GM19193 (cell line): ENCODE data around the gene ADGRD2.

Experiments
- POLR2A ChIP-seq: IDR thresholded peaks from 4 replicates; pipeline ENCODE4 v1.6.1; 2011; ENCODE audit not compliant: insufficient read depth, insufficient read length; ENCODE audit errors: extremely low read depth

Gene ADGRD2

DNA sequence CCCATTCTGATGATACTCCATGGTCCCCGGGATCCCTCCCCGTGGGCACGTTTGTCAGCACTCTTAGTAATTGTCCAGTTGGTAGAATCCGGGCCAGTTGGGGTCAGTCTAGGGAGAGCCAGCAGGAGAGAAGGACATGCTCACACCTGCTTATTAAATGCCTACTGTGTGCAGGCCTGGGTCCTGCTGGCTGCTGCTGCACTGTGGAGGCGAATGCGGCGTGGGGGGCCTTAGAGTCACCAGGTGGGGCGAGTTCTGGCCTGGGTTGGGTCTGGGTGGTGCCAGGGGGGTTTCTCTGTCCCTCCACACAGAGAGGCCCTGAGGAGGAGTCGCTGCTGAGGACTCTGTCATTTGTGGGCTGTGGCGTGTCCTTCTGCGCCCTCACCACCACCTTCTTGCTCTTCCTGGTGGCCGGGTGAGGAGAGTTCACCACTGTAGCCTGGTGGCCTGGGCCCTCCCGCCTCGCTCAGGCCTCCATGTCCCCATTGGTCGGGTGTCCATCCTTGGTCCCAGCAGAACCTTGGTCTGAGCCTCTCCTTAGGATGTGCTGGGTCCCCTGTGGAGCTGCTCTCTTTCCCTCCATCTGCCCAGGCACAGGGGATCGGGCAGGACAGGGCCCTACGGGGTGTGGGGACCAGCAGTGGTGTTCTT is 17.3 kb downstream of the ADGRD2 start:
- no peak for TF ChIP-seq POLR2A

- no peak for TF ChIP-seq POLR2A
Observed at GRCh38 chr9:124468061-124468740, 17.9 kb downstream of the ADGRD2 start.

DNA sequence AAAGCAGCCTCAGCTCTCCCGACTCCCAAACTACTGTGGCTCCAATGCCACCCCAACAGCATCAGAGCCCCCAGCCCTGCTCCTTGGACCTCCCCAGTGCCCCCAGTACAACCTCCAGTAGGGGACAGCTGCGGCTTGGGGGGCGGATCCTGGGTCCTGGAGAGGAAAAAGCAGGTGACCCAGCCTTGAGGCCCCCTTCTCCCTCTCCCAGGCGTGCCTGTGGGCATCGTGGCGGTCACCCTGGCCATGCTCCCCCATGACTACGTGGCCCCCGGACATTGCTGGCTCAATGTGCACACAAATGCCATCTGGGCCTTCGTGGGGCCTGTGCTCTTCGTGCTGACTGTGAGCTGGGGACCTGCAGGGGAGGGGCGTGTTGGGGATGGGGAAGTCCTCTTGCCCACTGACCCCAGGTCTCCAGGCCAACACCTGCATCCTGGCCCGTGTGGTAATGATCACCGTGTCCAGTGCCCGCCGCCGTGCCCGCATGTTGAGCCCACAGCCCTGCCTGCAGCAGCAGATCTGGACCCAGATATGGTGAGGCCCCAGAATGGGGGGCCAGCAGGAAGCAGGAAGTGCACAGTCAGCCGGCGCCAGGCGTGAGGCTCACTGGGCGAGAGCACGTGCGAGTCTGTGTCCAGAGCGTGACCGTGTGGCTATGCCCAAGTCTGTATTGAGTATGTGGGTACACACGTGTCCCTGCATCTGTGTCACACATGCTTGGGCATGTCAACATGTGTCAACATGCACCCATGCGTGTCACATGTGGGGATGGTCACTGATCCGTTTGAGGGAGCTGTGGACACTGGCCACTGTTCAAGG is 19.0 kb downstream of the ADGRD2 start:
- no peak for TF ChIP-seq POLR2A

DNA sequence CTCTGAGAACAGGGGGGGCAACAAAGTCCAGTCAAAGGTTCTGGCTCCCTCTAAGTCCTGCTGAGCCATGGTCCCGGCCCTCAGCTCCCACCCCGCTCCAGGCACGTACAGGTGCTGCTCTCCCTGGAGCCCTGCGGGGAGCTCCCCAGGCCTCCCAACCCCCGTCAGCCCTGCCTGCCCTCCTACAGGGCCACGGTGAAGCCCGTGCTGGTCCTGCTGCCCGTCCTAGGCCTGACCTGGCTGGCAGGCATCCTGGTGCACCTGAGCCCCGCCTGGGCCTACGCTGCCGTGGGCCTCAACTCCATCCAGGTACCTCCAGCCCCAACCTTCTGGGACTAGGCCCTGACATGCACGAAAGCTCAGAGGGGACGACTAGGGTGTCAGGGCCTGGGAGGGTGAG is 20.1 kb downstream of the ADGRD2 start:
- no peak for TF ChIP-seq POLR2A

DNA sequence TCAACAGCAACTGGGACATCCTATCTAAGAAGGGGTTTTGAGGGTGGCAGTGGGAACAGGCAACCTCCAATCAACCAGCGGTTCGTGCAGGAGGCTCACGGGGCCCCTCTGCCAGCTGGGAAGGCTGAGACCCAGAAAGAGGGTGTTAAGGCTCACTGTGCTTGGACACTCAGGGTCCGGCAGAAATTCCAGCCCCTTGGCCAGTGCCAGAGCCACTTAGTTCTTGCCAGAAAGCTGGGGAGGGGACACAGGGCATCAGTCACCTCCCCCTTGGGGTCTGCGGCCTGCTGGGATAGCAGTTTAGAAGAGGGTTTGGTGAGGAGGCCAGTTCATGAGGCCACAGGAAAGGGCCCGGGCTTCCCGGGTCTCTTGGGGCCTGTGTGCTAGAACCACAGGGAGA is 20.5 kb downstream of the ADGRD2 start:
- no peak for TF ChIP-seq POLR2A

DNA sequence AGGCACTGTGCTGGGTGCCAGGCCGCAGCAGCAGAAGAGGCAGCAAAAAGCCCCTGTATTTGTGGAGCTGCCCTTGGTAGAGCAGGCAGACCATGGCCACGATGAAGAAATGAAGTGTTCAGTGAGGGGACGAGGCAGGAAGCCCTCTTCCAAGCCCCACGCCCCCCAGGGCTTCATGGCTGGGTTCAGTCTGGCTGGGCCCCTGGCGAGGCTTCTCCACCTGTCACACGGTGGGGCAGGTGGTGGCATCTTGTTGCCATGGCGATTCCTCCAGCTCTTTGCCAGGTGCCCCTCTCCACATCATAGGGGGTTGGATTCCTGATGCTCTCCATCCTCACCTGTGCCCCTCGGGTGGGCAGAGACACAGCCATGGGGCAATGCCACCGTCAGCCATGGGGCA is 21.5 kb downstream of the ADGRD2 start:
- TF ChIP-seq POLR2A: no peak

DNA sequence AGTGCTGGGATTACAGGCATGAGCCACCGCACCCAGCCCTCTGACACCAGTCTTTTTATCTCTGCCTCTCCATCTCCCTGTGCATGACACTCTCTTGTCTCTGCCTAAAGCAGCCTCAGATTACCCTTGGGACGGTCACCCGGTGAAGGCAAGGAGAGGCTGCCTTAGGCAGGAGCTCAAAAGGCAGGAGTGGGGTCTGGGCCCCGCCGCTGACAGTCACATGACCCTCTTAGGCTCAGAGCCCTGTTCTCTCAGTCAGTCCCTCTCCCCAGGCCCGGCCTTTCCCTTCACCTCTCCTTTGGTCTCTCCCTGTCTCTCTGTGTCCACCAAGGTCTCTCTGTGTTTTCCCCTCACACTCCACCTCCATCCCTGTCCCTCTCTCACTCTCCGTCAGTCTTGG is 22.5 kb downstream of the ADGRD2 start:
- no peak for TF ChIP-seq POLR2A

DNA sequence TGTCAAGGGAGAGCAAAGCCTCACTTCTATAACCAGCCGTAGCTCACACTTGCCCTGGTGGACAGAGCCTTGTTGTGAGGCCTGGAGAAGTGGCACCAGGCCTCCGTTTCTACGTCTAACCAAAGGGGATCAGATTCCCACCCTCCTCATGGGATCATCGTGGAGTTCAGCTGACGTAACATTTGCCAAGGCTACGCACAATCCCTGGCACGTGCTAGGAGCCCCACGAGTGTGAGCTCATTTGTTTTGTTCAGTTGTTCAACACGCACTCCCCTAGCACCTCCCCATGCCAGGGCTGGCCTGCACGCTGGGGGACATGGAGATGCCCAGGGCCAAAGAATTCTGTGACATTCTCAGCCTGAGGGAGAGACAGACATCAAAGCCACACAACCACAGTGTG is 23.1 kb downstream of the ADGRD2 start:
- TF ChIP-seq POLR2A: no peak

DNA sequence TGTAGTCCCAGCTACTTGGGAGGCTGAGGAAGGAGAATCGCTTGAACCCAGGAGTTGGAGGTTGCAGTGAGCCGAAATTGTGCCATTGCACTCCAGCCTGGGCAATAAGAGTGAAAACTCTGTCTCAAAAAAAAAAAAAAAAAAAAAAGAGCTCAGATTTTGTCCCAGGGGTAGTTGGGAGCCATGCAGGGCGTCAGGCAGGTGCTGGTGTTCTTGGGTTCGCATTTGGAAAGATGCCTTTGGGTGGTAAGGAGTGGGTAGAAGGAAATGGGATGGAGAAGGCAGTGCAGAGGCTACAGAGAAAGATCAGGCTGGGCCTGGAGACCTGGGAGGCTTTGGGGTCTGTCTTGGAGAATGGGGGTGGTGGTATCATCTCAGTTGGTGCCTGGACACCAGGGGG is 23.9 kb downstream of the ADGRD2 start:
- TF ChIP-seq POLR2A: no peak

DNA sequence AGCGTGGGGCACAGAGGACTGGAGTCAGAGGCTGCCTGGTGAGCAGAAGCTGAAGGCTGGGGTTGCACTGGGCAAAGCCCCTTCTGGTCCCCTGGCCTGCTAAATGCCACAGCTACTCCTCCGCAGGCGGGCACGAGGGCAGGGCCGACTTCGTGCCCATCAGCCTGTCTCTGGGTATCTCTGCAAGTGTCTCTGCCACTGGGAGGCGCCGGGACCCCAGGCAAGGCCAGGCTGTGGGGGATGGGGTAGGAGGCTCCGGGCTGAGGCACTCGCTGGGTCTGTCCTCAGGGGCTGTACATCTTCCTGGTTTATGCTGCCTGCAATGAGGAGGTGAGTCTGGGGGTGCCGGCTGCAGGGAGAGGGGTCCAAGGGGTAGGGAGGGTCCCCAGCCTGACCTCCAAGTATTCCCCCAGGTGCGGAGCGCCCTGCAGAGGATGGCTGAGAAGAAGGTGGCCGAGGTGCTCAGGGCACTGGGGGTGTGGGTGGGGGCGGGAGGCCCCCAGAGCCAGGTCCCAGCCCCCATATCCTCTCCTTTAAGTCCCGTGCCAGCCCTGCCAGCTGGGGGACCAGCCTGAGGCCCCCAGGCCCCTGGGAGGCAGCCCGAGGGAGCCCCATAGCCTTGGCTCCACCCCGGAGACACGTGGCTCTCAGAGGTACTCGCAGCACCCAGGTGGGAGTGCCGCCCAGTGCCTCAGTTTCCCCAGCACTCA is 25.1 kb downstream of the ADGRD2 start:
- TF ChIP-seq POLR2A: no peak

DNA sequence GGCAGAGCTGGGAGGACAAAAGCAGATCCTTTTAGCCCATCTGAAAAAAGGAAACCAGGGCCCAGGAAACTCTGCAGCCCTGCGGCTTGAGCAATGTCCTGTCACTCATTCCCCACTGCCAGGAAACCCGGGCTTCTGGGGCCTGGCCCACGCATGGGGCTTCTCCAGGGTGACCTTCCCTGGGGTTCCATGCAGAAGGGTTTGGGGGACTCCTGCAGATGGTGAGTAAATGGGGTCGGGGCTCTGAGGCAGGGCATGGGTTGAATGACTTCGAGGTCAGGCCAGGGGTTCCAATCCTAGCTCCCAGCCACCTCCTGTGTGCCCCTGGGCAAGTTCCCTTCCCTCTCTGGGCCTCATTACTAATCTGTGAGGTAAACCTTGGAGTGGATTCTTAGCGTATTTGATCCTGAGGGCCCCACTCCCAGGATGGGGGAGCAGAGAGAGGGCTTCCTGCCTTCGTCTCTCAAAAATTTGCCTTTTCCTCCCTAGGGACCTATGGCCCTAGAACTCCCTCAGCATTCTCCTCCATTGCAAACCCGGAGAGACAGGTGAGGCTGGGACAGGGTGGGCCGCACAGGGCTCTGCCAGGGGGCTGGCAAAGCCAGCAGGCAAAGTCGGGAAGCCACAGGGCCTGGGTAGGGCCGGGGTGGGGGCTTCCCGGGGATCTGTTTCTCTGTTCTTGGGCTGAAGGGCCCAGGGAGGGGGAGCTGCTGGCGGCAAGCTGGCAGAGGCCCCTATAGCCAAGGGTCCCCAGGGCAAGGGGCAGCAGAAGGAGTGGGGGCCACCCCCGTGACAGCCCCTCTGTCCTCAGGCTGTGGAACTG is 25.8 kb downstream of the ADGRD2 start:
- TF ChIP-seq POLR2A: no peak

DNA sequence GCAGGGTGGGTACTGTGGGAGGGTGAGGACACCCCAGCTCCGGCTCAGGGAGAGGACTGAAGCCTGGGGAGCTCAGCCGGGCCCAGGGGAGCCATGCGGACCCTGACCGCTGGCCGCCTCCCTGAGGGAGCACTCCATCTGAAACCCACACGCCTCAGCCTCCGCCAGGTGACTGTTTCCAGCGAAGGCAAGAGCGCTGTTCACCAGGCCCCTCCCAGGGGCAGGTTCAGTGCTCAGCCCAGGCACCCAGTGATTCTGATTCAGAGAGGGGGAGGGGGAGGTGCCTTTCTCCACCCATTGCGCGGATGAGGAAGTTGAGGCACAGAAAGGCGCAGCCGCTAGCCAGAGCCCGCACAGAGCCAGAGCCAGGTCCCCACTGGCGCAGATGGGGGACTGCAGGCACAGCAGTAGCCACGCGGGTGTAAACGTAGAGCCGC is 27.0 kb downstream of the ADGRD2 start:
- no peak for TF ChIP-seq POLR2A

DNA sequence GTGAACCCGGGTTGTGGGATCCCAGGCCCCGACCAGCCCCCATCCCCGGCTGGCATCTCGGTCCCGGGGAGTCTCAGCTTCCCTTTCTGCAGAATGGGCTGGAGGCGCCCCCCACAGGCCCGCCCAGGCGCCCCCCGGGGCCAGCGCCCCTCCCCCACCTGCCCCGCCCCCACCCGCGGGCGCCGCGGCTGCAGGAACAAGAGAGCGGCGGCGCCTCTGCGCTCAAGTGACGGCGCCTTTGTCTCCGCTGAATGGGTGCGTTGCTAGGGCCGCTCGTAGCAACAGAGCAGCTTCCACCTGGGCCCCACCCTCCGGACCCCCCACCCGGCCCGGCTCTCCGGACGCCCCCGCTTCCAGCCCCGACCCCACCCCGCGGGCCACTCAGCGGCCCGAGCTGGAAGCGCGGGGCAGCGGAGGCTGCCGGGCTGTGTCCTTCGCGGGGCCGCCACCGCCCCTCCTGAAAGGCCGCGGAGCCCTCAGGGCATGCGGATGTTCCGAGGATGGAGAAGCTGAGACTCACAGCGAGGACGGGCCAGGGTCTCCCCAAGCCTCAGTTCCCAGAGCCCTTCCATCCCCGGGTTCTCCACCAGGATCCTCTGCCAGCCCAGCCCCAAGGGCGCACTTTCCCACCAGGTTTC is 27.5 kb downstream of the ADGRD2 start:
- TF ChIP-seq POLR2A: no peak

DNA sequence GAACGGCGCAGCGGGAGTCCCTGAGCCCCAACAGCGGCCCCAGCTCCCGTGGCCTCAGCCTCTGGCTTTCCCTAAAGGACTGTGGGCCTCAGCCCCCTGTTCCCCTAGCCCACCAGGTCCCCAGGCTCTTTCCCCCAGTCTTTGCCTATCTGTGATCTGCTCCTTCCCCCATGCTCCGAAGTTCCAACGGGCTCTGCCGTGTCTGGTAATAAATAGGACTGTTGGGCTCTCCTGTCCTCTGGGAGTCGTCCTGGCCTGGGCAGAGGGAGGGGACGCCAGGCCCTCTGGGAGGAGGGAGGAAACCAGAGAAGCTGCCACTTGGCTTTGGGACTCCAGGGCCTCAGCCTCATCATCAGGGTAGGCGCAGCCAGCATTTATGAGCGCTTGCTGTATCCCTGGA is 28.1 kb downstream of the ADGRD2 start:
- TF ChIP-seq POLR2A: no peak
